Thyroid gland (tissue), 4 donors: Measurements from ENCODE around the gene ARHGAP10.

Experiments used
- CTCF ChIP-seq, 6 experiments: fragments of 200-600 bp in 3 of 6; fragments of 450-650 bp in 3 of 6; sonication (generic) in 3 of 6; IDR thresholded peaks; one replicate each; pipeline ENCODE4 v1.5.1; 2016 to 2019; ENCODE audit warnings: antibody characterized with exemption in 6 of 6, mild to moderate bottlenecking in 2 of 6, inconsistent platforms in 1 of 6, moderate library complexity in 1 of 6
- POLR2A ChIP-seq, 2 donors: fragments of 450-650 bp; IDR thresholded peaks; one replicate each; pipeline ENCODE4 v1.6.1; 2017; ENCODE audit warnings: antibody characterized with exemption in 2 of 2, mild to moderate bottlenecking in 2 of 2, moderate library complexity in 1 of 2

- TF ChIP-seq CTCF (IDR thresholded peaks at IDR 0.05) (no peak), POLR2A (IDR thresholded peaks at IDR 0.05) (no peak)
These were observed 365.9 kb downstream of the ARHGAP10 start for GRCh38 chr4:148097801-148098200.
